Right lobe of liver (tissue), 6 donors: ENCODE results near the gene HPRT1. TPM values are rescaled to one million over a fixed set of nuclear protein-coding genes. Genes with fewer than 3 reads are reported as not detected.

Source experiments
- ATAC-seq, 4 donors: fragments of 200-7000 bp; cut with Tn5 transposase; one replicate each; pipeline ENCODE4 v1.9.1; 2020; ENCODE audit warnings: mild to moderate bottlenecking in 4 of 4, moderate library complexity in 4 of 4
- DNase-seq, 3 donors: peaks; one replicate each; pipeline ENCODE4 v3.0.0-alpha.2; 2020
- H3K27ac ChIP-seq, 3 donors: fragments of 200-600 bp; one replicate each; pipeline ENCODE4 v1.8.0; 2022
- H3K27me3 ChIP-seq, 2 donors: fragments of 200-600 bp; one replicate each; pipeline ENCODE4 v1.8.0; 2022
- H3K36me3 ChIP-seq, 4 donors: fragments of 200-600 bp; sonication (generic) in 1 of 4; one replicate each; pipeline versions ENCODE4 v1.5.1 to v1.8.0; 2017 to 2022; ENCODE audit warnings: control low read depth in 1 of 4
- H3K4me1 ChIP-seq, 4 donors: fragments of 200-600 bp; sonication (generic) in 1 of 4; one replicate each; pipeline versions ENCODE4 v1.5.1 to v1.8.0; 2017 to 2022; ENCODE audit warnings: control low read depth in 1 of 4
- H3K4me3 ChIP-seq, 3 donors: fragments of 200-600 bp; one replicate each; pipeline ENCODE4 v1.8.0; 2022
- H3K9me3 ChIP-seq, 4 donors: fragments of 200-600 bp; sonication (generic) in 1 of 4; one replicate each; pipeline versions ENCODE4 v1.5.1 to v1.8.0; 2017 to 2022; ENCODE audit warnings: control low read depth in 1 of 4
- POLR2A ChIP-seq: fragments of 450-650 bp; IDR thresholded peaks from one replicate; pipeline ENCODE4 v1.6.1; 2017; ENCODE audit warnings: antibody characterized with exemption, mild to moderate bottlenecking
- WGBS: methylation state at CpG from one replicate; pipeline ENCODE4 v1.1.6; 2018; ENCODE audit warnings: low coverage, low lambda C conversion rate; ENCODE audit not compliant: insufficient coverage; ENCODE audit errors: missing lambda C conversion rate; 5-methylcytosine and 5-hydroxymethylcytosine counted together
- intact Hi-C, 2 donors: fragments of 100-400 bp; cut with DNase I; formaldehyde crosslinking; loops; one replicate each; pipeline versions ENCODE4 v1.11.2 to v1.14.1; 2022
- microRNA counts: library from miRNA; unstranded; fragments of <30 nt; microRNA quantifications from one replicate; lab custom pipeline; 2016
- microRNA-seq, 2 donors: library from miRNA; unstranded; fragments of <30 nt; microRNA quantifications; one replicate each; pipeline ENCODE4, GENCODE V29; 2019 to 2020
- small RNA-seq, 2 experiments: library from RNA; depleted of rRNA; stranded (forward); fragments of <200 nt; gene quantifications; one replicate each; pipeline ENCODE3, GENCODE V24; 2016
- total RNA-seq, 6 experiments: library from RNA; depleted of rRNA in 2 of 6; stranded (reverse); fragments of >200 nt in 2 of 6; fragmentation: NEBNext Ultra II Directional in 3 of 6; extraction: Animal tissue kit (Norgen Biotek cat#: 25700) in 3 of 6; gene quantifications; one replicate each; pipeline versions ENCODE4 v1.1.0 to v1.2.4, GENCODE V29; 2016 to 2023
- TF ChIP-seq, protein P1 (sequence below), 4 donors: fragments of 200-600 bp in 3 of 4; fragments of 450-650 bp in 1 of 4; IDR thresholded peaks; one replicate each; pipeline versions ENCODE4 v1.5.1 to v1.8.0; 2016 to 2022; ENCODE audit warnings: antibody characterized with exemption in 4 of 4, mild to moderate bottlenecking in 2 of 4
- donor health status: DM: no; HTN: yes; CAD: no.
- donor health status: DM: no; HTN: no; CAD: no.
- donor health status: DM: no; HTN: no; CAD: no.
- donor health status: DM: no; HTN: yes; CAD: no.
- donor health status: DM: no; HTN: yes; CAD: no.

Gene HPRT1
- total RNA-seq, 6 experiments from 2014 or later = 5.0 to 11.1 (median 9.0) TPM

DNA sequence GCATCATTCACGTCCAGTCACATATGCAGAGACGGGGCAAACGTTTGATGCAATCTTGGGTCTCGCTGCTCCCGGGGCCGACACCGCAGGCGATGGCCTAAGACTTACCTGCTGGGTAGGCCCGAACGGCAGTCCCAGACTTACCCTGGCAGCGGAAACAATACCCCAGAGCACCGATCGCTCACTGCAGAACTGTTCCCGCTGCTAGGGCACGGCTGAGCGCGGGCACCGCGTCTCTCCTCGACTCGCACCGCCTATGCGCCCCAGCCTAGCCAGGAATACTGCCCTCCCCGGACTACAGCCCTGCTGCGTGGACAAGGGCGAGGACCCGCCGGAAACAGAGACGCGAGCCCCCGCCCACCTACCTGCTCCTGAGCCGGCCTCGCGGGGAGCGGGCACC is 86.2 kb downstream of the HPRT1 start:
- no peak for ATAC-seq
- no peaks in the 10 kb centered on the region for H3K9me3 ChIP-seq
- no peak for DNase-seq
- peaks cover 5 to 40% of the 10 kb centered on the region in 2 donors for H3K27me3 ChIP-seq
- H3K27ac ChIP-seq = no peak overlapping the region
- 41% methylated on average over 11 of the region's 35 CpGs for WGBS
- TF ChIP-seq, protein P1, sequence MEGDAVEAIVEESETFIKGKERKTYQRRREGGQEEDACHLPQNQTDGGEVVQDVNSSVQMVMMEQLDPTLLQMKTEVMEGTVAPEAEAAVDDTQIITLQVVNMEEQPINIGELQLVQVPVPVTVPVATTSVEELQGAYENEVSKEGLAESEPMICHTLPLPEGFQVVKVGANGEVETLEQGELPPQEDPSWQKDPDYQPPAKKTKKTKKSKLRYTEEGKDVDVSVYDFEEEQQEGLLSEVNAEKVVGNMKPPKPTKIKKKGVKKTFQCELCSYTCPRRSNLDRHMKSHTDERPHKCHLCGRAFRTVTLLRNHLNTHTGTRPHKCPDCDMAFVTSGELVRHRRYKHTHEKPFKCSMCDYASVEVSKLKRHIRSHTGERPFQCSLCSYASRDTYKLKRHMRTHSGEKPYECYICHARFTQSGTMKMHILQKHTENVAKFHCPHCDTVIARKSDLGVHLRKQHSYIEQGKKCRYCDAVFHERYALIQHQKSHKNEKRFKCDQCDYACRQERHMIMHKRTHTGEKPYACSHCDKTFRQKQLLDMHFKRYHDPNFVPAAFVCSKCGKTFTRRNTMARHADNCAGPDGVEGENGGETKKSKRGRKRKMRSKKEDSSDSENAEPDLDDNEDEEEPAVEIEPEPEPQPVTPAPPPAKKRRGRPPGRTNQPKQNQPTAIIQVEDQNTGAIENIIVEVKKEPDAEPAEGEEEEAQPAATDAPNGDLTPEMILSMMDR (IDR thresholded peaks at IDR 0.05) = no peak
- TF ChIP-seq POLR2A = no peak
- H3K36me3 ChIP-seq = no peaks in the 10 kb centered on the region
- H3K4me3 ChIP-seq = no peak overlapping the region
- intact Hi-C loops = no loop called here
- H3K4me1 ChIP-seq = no peaks in the 10 kb centered on the region

DNA sequence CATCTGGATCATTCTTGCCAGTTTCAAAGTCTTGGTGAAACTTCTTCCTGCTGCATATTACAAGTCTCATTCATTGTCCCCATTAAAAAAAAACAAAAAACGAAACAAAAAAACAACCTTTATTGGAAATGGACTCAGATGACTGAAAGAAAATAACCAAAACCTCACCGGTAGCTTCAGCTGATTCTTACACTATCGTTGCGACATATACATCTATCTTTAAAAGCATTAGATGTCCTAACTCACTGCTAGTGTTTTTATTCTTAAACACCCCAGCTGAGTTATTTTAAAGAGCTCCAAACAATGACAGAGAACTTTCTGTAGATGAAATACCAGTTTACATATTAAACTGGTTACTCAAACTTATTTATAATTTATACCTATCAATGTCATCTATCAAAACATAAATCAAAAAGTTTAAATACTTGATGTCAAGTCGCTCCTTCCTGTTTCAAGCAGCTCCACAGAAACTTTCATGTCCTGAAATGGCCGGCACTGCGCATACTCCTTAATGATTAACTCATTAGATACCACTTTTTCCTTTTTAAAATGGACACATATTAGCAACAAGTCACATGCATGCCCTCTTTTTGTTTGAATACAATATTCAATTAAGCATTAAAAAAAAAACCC is 87.2 kb downstream of the HPRT1 start:
- intact Hi-C loops = no loop called here
- H3K4me1 ChIP-seq = no peaks in the 10 kb centered on the region
- TF ChIP-seq, protein P1 (IDR thresholded peaks at IDR 0.05) = no peak
- TF ChIP-seq POLR2A = no peak
- H3K27me3 ChIP-seq = peaks cover 5 to 42% of the 10 kb centered on the region in 2 donors
- DNase-seq (no peak), ATAC-seq (no peak)
- WGBS = 19% methylated on average over 7 of the region's 7 CpGs
- H3K27ac ChIP-seq = no peak overlapping the region
- no peaks in the 10 kb centered on the region for H3K36me3 ChIP-seq
- no peak overlapping the region for H3K4me3 ChIP-seq
- H3K9me3 ChIP-seq = no peaks in the 10 kb centered on the region

DNA sequence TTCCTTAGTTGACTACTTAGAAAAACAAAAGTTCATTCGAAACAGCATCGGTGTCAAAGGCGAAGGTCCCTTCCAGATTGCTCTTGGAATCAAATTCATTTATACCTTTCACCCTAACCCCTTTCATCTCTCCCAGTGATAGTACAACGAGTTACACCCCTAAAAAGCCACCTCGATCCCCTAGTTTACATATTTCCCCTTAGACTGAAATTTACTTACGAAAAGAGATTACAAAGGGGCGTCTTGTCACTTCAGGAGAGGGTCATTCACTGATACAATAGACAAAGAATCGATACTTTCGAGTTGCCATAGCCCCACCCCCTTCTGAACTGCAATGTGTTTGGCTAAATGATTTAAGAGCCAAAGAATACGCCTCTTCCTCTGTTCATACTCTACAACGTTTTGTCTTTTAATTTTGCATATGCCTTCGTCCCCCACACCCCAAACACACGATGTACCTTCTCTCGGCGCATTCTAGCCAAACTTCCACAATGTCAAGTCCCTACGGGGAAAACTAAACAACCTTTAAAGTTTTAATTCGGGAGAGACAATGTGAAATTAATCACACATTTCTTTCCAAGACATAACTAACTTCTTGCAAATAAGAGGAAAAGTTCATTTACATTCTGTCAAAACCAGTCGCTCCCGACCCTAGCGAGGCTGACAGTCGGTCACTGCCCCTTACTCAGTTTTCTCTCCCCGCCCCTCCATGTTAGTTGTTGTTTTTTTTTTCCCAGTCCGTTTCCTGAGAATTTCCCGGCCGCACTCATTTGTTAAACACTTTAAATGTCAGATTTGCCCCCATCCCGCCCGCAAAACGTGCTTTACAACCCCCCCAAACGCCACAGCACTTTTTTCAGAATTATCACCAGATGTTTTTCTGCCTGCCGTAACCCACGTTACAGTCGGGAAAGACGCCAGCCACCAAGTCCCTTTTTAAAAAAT is 88.6 kb downstream of the HPRT1 start:
- TF ChIP-seq, protein P1 (IDR thresholded peaks at IDR 0.05) = no peak
- no peak for TF ChIP-seq POLR2A
- no peaks in the 10 kb centered on the region for H3K36me3 ChIP-seq
- intact Hi-C loops = no loop called here
- WGBS = 22% methylated on average over 33 of the region's 33 CpGs
- DNase-seq (no peak), ATAC-seq (no peak)
- peaks cover 5 to 42% of the 10 kb centered on the region in 2 donors for H3K27me3 ChIP-seq
- H3K4me3 ChIP-seq = peak overlapping the region; percentile 29 to 40 (median 34)
- no peaks in the 10 kb centered on the region for H3K4me1 ChIP-seq
- no peaks in the 10 kb centered on the region for H3K9me3 ChIP-seq
- peak overlapping the region in 2 of 3 donors; percentile 20 to 57 for H3K27ac ChIP-seq

MicroRNAs encoded within 50 kb of the gene (microRNA counts, 767-probe panel; counts per million panel counts)
- 237 counts per million for microRNA hsa-miR-424-5p (lab: Ali Mortazavi, UCI)
- microRNA hsa-miR-450a-5p (lab: Ali Mortazavi, UCI) = 237 counts per million
- 237 counts per million for microRNA hsa-miR-450b-3p (lab: Ali Mortazavi, UCI)
- microRNA hsa-miR-450b-5p (lab: Ali Mortazavi, UCI) = 237 counts per million
- 237 counts per million for microRNA hsa-miR-503 (lab: Ali Mortazavi, UCI)
- microRNA hsa-miR-542-3p (lab: Ali Mortazavi, UCI) = 237 counts per million
- 237 counts per million for microRNA hsa-miR-542-5p (lab: Ali Mortazavi, UCI)

Small RNA genes within 50 kb of the gene (microRNA-seq; reads per million reads assigned to microRNA genes)
- 23,516 to 30,991 reads per million in 2 donors for gene MIR424
- 11.6 to 13.9 reads per million in 2 donors for gene MIR450A1
- 13.5 to 20.2 reads per million in 2 donors for gene MIR450A2
- 3.2 to 11.3 reads per million in 2 donors for gene MIR450B
- 238 to 310 reads per million in 2 donors for gene MIR503
- gene MIR542 = 92.2 to 109 reads per million in 2 donors

Small RNA genes within 50 kb of the gene (small RNA-seq; reads per million reads assigned to genes)
- gene AC004383.1 (0 reads per million in 2 experiments), gene MIR450A1 (0 reads per million in 2 experiments), gene MIR450A2 (0 reads per million in 2 experiments), gene MIR450B (1.8 to 3.9 reads per million in 2 experiments), gene MIR503 (1.7 to 1.9 reads per million in 2 experiments), gene MIR542 (9.1 to 19.1 reads per million in 2 experiments)

Other genes starting within 250 kb of the HPRT1 start
- gene CCDC160, start 223.0 kb upstream of the HPRT1 start, total RNA-seq = not detected
- gene PHF6, start 86.9 kb upstream of the HPRT1 start, total RNA-seq = 1 to 10 TPM; 5.2 to 7.3 (median 6.1) TPM
- gene PLAC1, start 198.3 kb downstream of the HPRT1 start, total RNA-seq = not detected